ENCODE data around the gene LPCAT1.
A peak's percentile ranks its signal among the peaks of the same experiment; 100 is the strongest.

The LPCAT1 gene

DNA sequence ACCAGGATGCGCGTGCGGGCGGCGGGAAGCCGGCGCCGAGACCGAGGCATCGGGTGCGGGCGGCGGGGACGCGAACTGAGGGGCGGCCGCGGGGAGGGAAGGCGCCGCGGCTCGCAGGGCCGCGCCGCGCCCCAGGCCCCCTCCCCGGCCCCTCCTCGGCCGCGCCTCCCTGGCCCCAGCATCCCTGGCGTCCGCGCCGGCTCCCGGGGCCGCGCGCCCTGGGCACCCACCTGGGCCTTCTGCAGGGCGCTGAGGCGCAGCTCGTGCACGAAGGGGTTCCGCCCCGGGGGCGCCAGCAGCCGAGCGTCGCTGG lies 324 bp downstream of the LPCAT1 start:
- no peaks in the 10 kb centered on the region for H3K9me2 ChIP-seq (replicated peaks; ENCODE audit: control insufficient read depth, low read length)
- peaks cover 52% of the 10 kb centered on the region for H3K79me2 ChIP-seq (ENCODE audit: control insufficient read depth, low read length)
- peaks cover 24% of the 10 kb centered on the region for H4K20me1 ChIP-seq (ENCODE audit: control insufficient read depth, insufficient read depth, low read depth, low read length)
- H3K4me1 ChIP-seq (ENCODE audit: control insufficient read depth, low read length), result peaks cover 47% of the 10 kb centered on the region
- no peaks in the 10 kb centered on the region for H3K9me3 ChIP-seq (ENCODE audit: control insufficient read depth, insufficient read depth, low read length)
- 0 out of 2 replicates have a peak, but pooled peaks cover 7% of the 10 kb centered on the region for H3F3A ChIP-seq (ENCODE audit: control insufficient read depth, insufficient read depth)
- TF ChIP-seq EZH2phosphoT487 (IDR thresholded peaks at IDR 0.05; ENCODE audit: borderline replicate concordance, low read length), result no peak
- TF ChIP-seq, protein P1, sequence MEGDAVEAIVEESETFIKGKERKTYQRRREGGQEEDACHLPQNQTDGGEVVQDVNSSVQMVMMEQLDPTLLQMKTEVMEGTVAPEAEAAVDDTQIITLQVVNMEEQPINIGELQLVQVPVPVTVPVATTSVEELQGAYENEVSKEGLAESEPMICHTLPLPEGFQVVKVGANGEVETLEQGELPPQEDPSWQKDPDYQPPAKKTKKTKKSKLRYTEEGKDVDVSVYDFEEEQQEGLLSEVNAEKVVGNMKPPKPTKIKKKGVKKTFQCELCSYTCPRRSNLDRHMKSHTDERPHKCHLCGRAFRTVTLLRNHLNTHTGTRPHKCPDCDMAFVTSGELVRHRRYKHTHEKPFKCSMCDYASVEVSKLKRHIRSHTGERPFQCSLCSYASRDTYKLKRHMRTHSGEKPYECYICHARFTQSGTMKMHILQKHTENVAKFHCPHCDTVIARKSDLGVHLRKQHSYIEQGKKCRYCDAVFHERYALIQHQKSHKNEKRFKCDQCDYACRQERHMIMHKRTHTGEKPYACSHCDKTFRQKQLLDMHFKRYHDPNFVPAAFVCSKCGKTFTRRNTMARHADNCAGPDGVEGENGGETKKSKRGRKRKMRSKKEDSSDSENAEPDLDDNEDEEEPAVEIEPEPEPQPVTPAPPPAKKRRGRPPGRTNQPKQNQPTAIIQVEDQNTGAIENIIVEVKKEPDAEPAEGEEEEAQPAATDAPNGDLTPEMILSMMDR (IDR thresholded peaks at IDR 0.05; ENCODE audit: low read depth, low read length, poor library complexity, severe bottlenecking), result no peak
- H3K27ac ChIP-seq (ENCODE audit: low read depth, low read length), result no peak overlapping the region
- H3K36me3 ChIP-seq (ENCODE audit: control insufficient read depth, low read length), result peaks cover 41% of the 10 kb centered on the region
- peak overlapping the region; percentile 82 for H3K4me2 ChIP-seq (ENCODE audit: low read length)
- peak overlapping the region; percentile 76 for H3K4me3 ChIP-seq (ENCODE audit: low read length)
- no peaks in the 10 kb centered on the region for H3K27me3 ChIP-seq (ENCODE audit: control insufficient read depth, low read length)

DNA sequence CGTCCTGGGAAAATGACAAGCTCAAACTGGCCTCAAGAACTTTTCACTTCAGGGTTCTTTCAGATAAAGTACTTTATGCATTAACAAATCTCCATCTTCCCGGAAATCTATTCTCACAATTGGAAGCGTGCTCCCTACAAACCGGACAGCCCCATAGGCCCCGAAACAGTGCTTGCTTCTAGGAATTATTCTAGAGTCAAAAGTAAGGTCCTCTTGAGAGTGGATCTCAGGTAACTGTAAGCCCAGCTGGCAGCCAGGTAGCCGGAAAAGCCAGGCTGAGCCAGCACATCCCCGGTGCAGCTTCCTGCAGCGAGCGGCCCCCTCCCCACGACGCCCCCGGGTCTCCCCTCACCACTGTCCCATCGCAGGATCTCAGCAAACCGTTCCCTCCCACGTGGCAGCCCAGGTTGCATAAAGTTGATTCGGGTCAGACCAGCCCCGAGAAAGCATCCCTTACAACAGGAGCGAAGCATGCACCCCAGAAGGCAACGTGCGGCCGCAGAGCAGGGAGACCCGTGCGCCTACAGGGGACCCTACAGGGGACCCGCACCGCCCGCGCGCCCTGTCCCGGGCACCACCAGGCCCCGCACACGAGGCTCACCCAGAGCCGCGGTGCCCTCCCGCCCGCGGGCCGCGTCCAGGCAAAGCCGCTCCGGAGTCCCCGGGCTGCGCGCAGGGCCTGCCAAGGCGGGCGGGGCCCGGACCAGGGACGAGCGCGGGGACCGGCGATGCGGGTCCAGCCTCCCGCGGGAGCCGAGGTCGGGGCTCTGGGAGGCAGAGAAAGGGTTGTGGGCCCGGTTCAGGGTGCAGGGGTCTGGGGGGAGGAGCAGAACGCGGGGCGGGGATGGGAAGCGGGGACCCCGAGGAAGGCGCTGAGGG lies 920 bp downstream of the LPCAT1 start:
- TF ChIP-seq, protein P1 (IDR thresholded peaks at IDR 0.05; ENCODE audit: low read depth, low read length, poor library complexity, severe bottlenecking), result no peak
- no peak for TF ChIP-seq EZH2phosphoT487 (IDR thresholded peaks at IDR 0.05; ENCODE audit: borderline replicate concordance, low read length)
- peaks cover 46% of the 10 kb centered on the region for H3K36me3 ChIP-seq (ENCODE audit: control insufficient read depth, low read length)
- H3K9me2 ChIP-seq (replicated peaks; ENCODE audit: control insufficient read depth, low read length), result no peaks in the 10 kb centered on the region
- H3K4me3 ChIP-seq (ENCODE audit: low read length), result peak overlapping the region; percentile 76
- H3K27ac ChIP-seq (ENCODE audit: low read depth, low read length), result no peak overlapping the region
- H3K27me3 ChIP-seq (ENCODE audit: control insufficient read depth, low read length), result no peaks in the 10 kb centered on the region
- peaks cover 47% of the 10 kb centered on the region for H3K4me1 ChIP-seq (ENCODE audit: control insufficient read depth, low read length)
- peaks cover 58% of the 10 kb centered on the region for H3K79me2 ChIP-seq (ENCODE audit: control insufficient read depth, low read length)
- H4K20me1 ChIP-seq (ENCODE audit: control insufficient read depth, insufficient read depth, low read depth, low read length), result peaks cover 24% of the 10 kb centered on the region
- H3K9me3 ChIP-seq (ENCODE audit: control insufficient read depth, insufficient read depth, low read length), result no peaks in the 10 kb centered on the region
- H3K4me2 ChIP-seq (ENCODE audit: low read length), result peak overlapping the region; percentile 82
- H3F3A ChIP-seq (ENCODE audit: control insufficient read depth, insufficient read depth), result 0 out of 2 replicates have a peak, but pooled peaks cover 7% of the 10 kb centered on the region

DNA sequence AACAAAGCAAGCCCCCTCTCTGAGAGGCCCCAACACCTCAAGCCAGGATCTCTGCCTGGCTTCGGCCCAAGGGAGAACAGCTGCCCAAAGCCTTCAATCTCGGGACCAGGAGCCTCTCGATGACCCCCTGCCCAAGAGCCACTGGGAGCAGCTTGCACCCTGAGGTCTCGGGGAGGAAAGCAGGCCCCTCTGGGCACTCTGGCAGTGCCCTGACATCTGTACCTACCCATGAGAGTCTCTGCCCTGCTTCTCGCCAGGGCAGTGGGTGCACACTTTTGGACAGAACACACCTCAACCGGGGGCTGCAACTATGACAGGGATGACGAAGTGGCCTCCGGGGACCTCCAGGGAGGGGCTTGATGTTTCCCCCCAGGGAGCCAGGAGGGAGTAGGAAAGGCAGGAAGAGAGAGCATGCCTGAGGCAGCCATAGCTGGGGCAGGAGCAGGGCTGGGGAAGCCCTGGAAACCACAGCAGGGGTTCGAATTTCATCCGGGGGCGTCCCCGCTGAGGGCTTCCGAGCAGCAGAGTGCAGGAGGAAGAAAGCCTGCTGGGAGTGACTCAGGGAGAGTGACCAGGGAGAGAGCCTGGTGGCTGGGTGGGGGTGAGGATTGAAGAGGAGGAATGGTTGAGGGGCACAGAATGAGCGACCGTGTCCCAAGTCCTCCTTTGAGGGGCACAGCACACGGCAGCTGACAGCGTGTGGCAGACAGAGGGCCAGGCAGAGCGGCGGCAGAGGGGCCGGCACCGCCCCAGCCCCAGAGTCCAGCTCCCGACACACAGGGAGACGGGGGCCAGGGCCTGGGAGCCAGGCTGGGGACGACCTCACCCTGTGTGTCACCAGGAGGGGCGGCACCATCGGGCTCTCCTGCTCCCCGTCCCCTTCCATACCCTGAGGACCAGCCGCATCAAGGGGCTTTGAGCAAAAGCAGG lies 1.8 kb downstream of the LPCAT1 start:
- H4K20me1 ChIP-seq (ENCODE audit: control insufficient read depth, insufficient read depth, low read depth, low read length), result peaks cover 24% of the 10 kb centered on the region
- 0 out of 2 replicates have a peak, but pooled peaks cover 2% of the 10 kb centered on the region for H3F3A ChIP-seq (ENCODE audit: control insufficient read depth, insufficient read depth)
- H3K36me3 ChIP-seq (ENCODE audit: control insufficient read depth, low read length), result peaks cover 55% of the 10 kb centered on the region
- no peaks in the 10 kb centered on the region for H3K27me3 ChIP-seq (ENCODE audit: control insufficient read depth, low read length)
- no peaks in the 10 kb centered on the region for H3K9me2 ChIP-seq (replicated peaks; ENCODE audit: control insufficient read depth, low read length)
- H3K4me2 ChIP-seq (ENCODE audit: low read length), result peak overlapping the region; percentile 82
- no peaks in the 10 kb centered on the region for H3K9me3 ChIP-seq (ENCODE audit: control insufficient read depth, insufficient read depth, low read length)
- H3K27ac ChIP-seq (ENCODE audit: low read depth, low read length), result no peak overlapping the region
- H3K4me1 ChIP-seq (ENCODE audit: control insufficient read depth, low read length), result peaks cover 48% of the 10 kb centered on the region
- H3K4me3 ChIP-seq (ENCODE audit: low read length), result peak overlapping the region; percentile 76
- TF ChIP-seq EZH2phosphoT487 (IDR thresholded peaks at IDR 0.05; ENCODE audit: borderline replicate concordance, low read length), result no peak
- TF ChIP-seq, protein P1 (IDR thresholded peaks at IDR 0.05; ENCODE audit: low read depth, low read length, poor library complexity, severe bottlenecking), result no peak
- H3K79me2 ChIP-seq (ENCODE audit: control insufficient read depth, low read length), result peaks cover 67% of the 10 kb centered on the region
